IPS-NIHi11 (cell line): Measurements from ENCODE around the gene OTUD5.
A peak's percentile ranks its signal among the peaks of the same experiment; 100 is the strongest.

Source experiments
- DNase-seq: peaks from one replicate; pipeline ENCODE4 v3.0.0; 2012; ENCODE audit warnings: mixed read lengths, low spot score

OTUD5 gene

DNA sequence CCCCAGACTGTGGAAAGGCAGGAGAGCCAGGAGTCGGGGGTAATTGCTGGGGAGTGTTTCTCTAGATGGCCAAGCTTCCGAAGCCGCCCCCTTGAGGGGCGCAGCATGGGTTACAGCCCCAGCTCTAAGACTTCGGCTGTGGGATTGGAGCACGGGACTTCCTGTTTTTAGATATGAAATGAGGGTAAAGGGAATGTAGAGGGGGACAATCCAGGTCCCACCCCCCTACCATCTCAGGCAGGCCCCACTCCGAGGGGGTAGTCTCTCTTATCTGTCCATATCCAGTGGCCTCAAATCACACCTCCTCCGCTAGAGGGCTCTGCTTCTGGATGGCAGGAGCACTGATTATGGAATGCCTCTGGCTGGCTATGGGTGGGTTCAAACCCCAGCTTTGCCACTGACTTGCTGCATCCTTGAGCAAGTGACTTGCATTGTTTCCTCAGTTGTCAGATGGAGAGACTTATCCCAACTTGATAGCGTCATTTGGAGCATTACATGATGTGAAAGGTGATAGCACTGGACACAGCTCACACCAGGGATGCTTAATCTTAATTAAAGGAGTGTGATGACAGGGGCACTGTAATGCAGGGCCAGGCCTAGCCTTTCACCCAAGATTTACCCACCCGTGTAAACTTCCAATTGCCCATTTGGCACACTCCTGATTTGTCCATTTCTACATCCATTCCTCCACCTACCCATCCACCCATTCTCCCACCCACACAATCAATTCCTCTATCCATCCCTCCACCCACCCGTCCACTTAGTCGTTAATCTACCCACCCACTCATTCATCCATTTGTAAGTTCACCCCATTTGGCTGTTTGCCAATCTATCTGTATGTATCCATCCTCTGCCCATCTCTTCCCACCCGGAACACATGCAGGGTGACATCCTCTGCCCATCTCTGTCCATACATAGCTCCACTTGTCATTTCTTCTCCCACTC, 15.1 kb upstream of the OTUD5 start:
- DNase-seq: peak; percentile 56

GRCh38 chrX:48971249-48972219, 14.1 kb upstream of the OTUD5 start, which contains the start of gene KCND1:
Gene KCND1, minus strand, starts transcription at chrX:48971844. Its CDS starts 1,573 bp downstream, at chrX:48970271.
- DNase-seq: peak; percentile 50

- no peak for DNase-seq
These were observed 12.1 kb upstream of the OTUD5 start for GRCh38 chrX:48969471-48969870.

- DNase-seq: no peak
These were observed 11.0 kb upstream of the OTUD5 start for GRCh38 chrX:48968377-48968776.

DNA sequence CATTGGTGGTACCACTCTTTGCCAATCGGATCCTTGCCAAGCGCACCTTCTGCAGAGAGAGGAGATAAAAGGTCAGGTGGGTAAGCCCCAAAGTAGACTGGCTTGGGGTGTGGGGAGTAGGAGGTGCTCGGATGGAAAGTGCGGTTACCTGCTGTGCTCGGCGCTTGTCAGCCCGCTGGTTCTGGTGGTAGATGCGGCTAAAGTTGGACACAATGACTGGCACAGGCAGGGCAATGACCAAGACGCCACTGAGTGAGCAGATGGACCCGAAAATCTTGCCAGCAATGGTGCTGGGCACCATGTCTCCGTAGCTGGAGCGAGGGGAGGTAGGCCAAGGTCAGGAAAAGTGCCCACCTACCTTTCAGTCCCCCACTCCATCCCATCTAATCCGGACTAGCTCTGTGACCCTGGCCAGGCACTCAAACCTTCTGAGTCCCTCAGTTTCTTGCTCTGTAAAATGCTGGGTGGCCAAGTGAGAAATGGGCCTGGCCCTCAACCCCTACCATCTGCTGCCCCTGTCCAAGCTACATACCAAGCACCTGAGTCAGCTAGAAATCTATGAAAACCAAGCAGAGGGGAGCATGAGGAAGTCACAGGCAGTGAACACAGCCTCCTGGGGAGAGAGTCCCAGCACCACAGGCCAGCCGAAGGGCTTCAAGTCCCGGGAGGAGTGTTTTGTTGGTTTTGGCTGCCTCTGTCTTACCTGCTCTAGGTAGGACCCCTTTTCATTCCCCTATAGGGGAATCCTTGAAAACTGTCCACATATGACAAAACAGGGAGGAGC, 9.6 kb upstream of the OTUD5 start:
- no peak for DNase-seq

GRCh38 chrX:48965959-48966358, 8.6 kb upstream of the OTUD5 start:
- no peak for DNase-seq

- no peak for DNase-seq
These were observed 4.2 kb upstream of the OTUD5 start for GRCh38 chrX:48961585-48962091.

DNA sequence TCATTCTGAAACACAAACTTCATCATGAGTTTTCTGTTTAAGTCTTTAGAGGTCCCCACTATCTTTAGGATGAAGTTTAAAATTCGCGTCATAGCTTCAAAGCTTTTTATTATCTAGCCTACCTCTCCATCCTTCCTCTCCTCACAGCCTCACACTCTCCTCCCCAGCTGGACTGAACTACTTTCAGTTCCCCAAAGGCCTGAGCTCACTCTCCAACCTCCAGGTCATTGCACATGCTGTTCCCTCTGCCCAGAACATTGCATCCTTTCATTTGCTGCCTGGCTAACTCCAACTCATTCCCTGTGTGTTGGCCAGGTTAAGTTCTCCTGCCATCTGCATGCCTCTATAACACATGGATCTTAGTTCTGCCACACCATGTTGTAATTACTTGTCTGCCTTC, 2.9 kb upstream of the OTUD5 start:
- DNase-seq: no peak

DNA sequence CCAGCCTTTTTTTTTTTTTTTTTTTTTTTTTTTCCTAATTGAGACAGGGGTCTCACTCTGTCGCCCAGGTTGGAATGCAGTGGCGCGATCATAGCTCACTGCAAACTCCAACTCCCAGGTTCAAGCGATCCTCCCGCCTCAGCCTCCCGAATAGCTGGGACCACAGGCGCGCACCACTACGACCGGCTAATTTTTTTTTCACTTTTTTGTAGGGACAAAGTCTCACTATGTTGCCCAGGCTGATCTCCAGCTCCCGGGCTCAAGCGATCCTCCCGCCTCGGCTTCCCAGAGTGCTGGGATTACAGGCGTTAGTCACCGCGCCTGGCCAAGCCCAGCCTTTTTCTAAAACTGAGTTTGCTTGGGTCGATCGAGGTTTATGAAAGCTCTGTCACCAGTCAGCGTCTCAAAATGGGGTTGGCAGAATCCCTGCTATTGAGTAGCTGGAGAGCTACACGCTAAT, 1.3 kb upstream of the OTUD5 start:
- no peak for DNase-seq

DNA sequence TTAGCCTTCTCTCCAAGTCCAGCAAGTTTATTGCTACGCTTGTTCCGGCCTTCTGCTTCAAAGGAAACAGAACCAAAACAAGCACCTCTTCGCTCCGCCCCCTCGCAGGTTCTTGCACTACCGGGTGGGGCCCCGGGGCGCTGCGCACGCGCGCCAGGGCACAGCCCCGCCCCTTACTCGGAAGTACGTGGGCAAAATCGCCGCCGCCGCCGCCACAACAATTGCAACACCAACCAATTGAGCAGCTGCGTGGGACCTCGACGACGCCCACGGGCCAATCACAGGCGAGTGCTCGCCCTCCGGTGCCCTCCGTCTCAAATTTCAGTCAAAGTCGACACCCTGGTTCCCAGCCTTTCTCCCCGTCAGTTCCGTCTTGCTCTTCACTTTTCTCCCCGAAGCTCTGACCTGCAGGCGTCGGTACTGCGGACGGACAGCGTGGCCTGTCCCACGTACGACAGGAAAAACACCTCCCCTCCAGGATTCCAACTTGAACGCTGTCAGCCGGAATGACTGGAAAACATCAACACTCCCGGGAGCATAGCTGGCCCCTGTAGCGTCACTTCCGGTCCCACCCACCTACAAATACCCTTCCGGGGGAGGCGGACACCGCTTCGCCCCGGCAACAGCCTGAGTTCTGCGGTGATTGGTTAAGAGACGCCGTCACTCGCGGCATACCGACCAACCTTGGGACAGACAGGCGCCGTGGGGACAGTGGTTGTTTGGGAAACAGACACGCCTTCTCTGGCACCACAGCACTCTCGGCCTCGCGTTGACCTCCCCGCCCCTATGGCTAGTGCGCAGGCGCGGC, 624 bp upstream of the OTUD5 start:
- DNase-seq: peak; percentile 89

- DNase-seq: peak; percentile 11
These were observed 536 bp downstream of the OTUD5 start for GRCh38 chrX:48956728-48957414.

DNA sequence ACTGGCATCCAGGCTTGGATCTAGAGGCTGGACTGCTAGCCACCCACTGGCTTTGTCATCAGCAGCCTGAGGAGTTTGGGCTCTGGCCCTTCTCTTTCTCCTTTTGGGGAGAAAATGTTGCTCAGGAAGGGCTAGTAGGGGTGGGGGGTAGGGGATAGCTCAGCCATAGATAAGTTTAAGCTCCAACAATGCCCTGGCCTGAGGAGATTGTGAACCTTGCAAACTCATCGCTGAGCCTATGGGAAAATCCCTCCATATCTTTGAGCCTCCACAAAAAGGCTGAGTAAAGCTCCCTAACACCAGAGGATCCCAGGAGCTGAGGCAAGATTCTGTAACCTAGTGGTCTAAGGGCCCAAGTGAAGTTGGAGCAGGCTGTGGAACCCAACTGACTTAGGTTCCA, 8.8 kb downstream of the OTUD5 start:
- no peak for DNase-seq

DNA sequence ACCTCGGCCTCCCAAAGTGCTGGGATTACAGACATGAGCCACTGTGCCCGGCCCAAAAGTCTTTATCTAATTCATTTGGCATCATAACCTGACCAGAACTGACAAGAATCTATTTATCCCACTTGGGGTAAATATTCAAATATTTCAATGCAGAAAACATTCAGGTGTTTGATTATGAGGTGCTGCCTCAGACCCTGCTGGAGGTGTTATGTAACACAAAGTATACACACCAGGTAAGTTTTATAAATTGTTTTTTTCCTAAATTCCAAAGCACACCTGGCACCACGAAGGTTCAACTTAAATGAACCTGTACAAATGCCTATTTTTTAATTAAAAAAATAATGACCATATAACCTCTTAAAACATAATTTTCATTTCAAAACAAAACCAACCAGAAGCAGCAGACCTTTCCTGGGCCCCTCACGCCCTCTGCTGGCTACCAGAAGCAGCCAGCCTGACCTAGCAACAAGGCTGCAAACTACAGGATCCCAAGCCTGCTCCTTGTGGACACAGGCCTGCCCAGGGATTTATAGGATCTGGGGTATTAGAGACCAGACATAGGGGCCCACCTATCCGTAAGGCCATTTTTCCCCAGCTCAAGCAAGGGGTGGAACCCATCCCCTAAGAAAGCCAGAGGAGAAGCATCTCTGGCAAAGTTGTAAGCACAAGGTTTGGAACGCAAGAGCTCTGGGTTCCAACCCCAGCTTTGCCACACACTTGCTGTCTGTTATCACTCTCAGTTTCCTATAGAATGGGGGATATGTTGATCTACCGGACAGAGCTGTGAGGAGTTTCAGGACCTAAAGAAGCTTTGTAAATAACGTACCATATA, 11.7 kb downstream of the OTUD5 start:
- peak; percentile 62 for DNase-seq

DNA sequence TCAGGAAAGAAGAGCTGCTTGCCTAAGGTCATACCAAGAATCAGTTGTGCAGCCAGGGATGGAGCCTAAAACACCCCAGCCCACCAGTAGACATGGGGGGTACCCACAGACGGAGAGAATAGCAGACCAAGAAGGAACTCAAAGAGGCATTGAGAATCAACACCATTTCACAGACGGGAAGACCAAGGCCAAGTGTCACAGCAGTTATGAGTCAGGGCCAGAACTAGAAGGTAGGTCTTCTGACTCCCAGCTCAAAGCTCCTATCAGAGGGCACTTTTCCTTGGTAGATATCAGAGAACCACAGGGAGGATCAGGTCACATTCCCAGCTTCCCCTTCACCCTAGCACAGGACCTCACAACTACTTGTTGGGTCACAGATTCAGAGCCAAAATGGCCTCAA, 14.5 kb downstream of the OTUD5 start:
- no peak for DNase-seq

- no peak for DNase-seq
These were observed 16.9 kb downstream of the OTUD5 start for GRCh38 chrX:48940404-48940955.

- no peak for DNase-seq
These were observed 17.7 kb downstream of the OTUD5 start for GRCh38 chrX:48939524-48940228.

- no peak for DNase-seq
These were observed 18.5 kb downstream of the OTUD5 start for GRCh38 chrX:48938721-48939425.
